Spleen (tissue), 11 donors: ENCODE results near the gene KNG1. TPM values are rescaled to one million over a fixed set of nuclear protein-coding genes. Genes with fewer than 3 reads are reported as not detected.

ENCODE experiments used
- DNase-seq: peaks from one replicate; pipeline ENCODE4 v3.0.0-alpha.2; 2020
- H3K27ac ChIP-seq, 8 donors: fragments of 200-600 bp; sonication (generic) in 7 of 8; 1 replicate in 4 of 8; 2 replicates in 4 of 8; pipeline versions ENCODE4 v1.5.0 to v1.8.0; 2016 to 2021; ENCODE audit warnings: inconsistent platforms in 4 of 8, mild to moderate bottlenecking in 4 of 8, moderate library complexity in 1 of 8
- H3K27me3 ChIP-seq, 7 donors: fragments of 200-600 bp; sonication (generic) in 6 of 7; replicated peaks in 1 of 7; 1 replicate in 4 of 7; 2 replicates in 3 of 7; pipeline versions ENCODE4 v1.5.0 to v1.8.0; 2016 to 2021; ENCODE audit warnings: inconsistent platforms in 3 of 7, mild to moderate bottlenecking in 1 of 7
- H3K36me3 ChIP-seq, 6 donors: fragments of 200-600 bp; sonication (generic) in 5 of 6; 1 replicate in 4 of 6; 2 replicates in 2 of 6; pipeline versions ENCODE4 v1.5.0 to v1.8.0; 2016 to 2021; ENCODE audit warnings: inconsistent platforms in 2 of 6
- H3K4me1 ChIP-seq, 6 donors: fragments of 200-600 bp; sonication (generic) in 5 of 6; 1 replicate in 3 of 6; 2 replicates in 3 of 6; pipeline versions ENCODE4 v1.5.0 to v1.8.0; 2016 to 2021; ENCODE audit warnings: inconsistent platforms in 3 of 6
- H3K4me3 ChIP-seq, 8 donors: fragments of 200-600 bp; sonication (generic) in 7 of 8; 1 replicate in 4 of 8; 2 replicates in 4 of 8; pipeline versions ENCODE4 v1.5.0 to v1.8.0; 2016 to 2021; ENCODE audit warnings: inconsistent platforms in 4 of 8, mild to moderate bottlenecking in 4 of 8, moderate library complexity in 2 of 8
- H3K9me3 ChIP-seq, 8 donors: fragments of 200-600 bp; sonication (generic) in 7 of 8; 1 replicate in 4 of 8; 2 replicates in 4 of 8; pipeline versions ENCODE4 v1.5.0 to v1.8.0; 2016 to 2021; ENCODE audit warnings: inconsistent platforms in 4 of 8
- CTCF ChIP-seq, 11 experiments: fragments of 200-600 bp in 7 of 11; fragments of 450-650 bp in 4 of 11; sonication (generic) in 4 of 11; IDR thresholded peaks in 8 of 11; conservative IDR thresholded peaks in 3 of 11; 1 replicate in 7 of 11; 2 replicates in 4 of 11; pipeline versions ENCODE4 v1.4.0 to v1.8.0; 2016 to 2021; ENCODE audit warnings: antibody characterized with exemption in 11 of 11, inconsistent platforms in 4 of 11, mild to moderate bottlenecking in 1 of 11
- POLR2A ChIP-seq, 3 donors: fragments of 450-650 bp; IDR thresholded peaks; one replicate each; pipeline ENCODE4 v1.5.1; 2017; ENCODE audit warnings: antibody characterized with exemption in 3 of 3, mild to moderate bottlenecking in 1 of 3
- POLR2AphosphoS5 ChIP-seq, 3 donors: sonication (generic); formaldehyde crosslinking; IDR thresholded peaks; one replicate each; pipeline ENCODE4 v1.5.1; 2017; ENCODE audit warnings: antibody characterized with exemption in 3 of 3
- WGBS, 5 donors: extraction: QIAGEN DNeasy Blood & Tissue Kit in 3 of 5; methylation state at CpG; one replicate each; pipeline versions ENCODE4 v1.1.5 to v1.1.7; 2013 to 2018; 5-methylcytosine and 5-hydroxymethylcytosine counted together
- intact Hi-C: fragments of 100-400 bp; cut with DNase I; formaldehyde crosslinking; loops from one replicate; pipeline ENCODE4 v1.15.0; 2023; ENCODE audit warnings: low total_unique reads
- microRNA-seq, 3 donors: library from miRNA; unstranded; fragments of <30 nt; microRNA quantifications; one replicate each; pipeline versions ENCODE4 to v1.1.0, GENCODE V29; 2019 to 2020
- polyA plus RNA-seq, 3 donors: library from polyadenylated mRNA; stranded (reverse); fragments of 200-250 nt; gene quantifications; one replicate each; pipeline ENCODE4 v1.2.1, GENCODE V29; 2013
- small RNA-seq, 4 donors: library from RNA; depleted of rRNA; stranded (forward); fragments of <200 nt; gene quantifications; one replicate each; pipeline ENCODE3, GENCODE V24; 2016
- total RNA-seq, 7 donors: library from RNA; depleted of rRNA in 3 of 7; stranded (reverse); fragments of >200 nt in 3 of 7; fragmentation: NEBNext Ultra II Directional in 4 of 7; extraction: Animal tissue kit (Norgen Biotek cat#: 25700) in 4 of 7; gene quantifications; one replicate each; pipeline versions ENCODE4 v1.1.0 to v1.2.1, GENCODE V29; 2016 to 2021
- donor health status: healthy with polysubstance abuse.
- donor health status: DM: no; HTN: no; CAD: no; lungs with moderate emphysema.
- donor health status: DM: no; HTN: no; CAD: no.
- donor health status: Bipolar disorder and iron deficiency.
- donor health status: healthy.
- donor health status: DM: no; HTN: no; CAD: no.
- donor health status: DM: yes; HTN: yes; CAD: no.

The KNG1 gene
- total and polyA plus RNA-seq, 10 donors, result 0.36 TPM; not detected in 9

GRCh38 chr3:186789554-186790260 is 72.5 kb downstream of the KNG1 start:
- no peak overlapping the region for H3K4me3 ChIP-seq
- intact Hi-C loops, result loop anchor here (10.0 kb wide), 2 partner anchors 215 to 855 kb away; partner anchors contain the start of genes DNAJB11 and TRA2B
- 52 to 68% (median 61%) methylated on average over 4 of the region's 4 CpGs for WGBS, 5 donors
- H3K27ac ChIP-seq, result no peak overlapping the region
- no peaks in the 10 kb centered on the region for H3K9me3 ChIP-seq
- no peak for DNase-seq
- no peaks in the 10 kb centered on the region for H3K27me3 ChIP-seq
- TF ChIP-seq POLR2A (IDR thresholded peaks at IDR 0.05) (no peak), CTCF (IDR thresholded peaks at IDR 0.05 in 8 of 11, conservative IDR thresholded peaks at IDR 0.05 in 3 of 11) (no peak), POLR2AphosphoS5 (IDR thresholded peaks at IDR 0.05) (no peak)
- H3K4me1 ChIP-seq, result peaks cover 36 to 56% (median 49%) of the 10 kb centered on the region in 6 donors
- H3K36me3 ChIP-seq, result peaks cover 0 to 100% (median 77%) of the 10 kb centered on the region in 6 donors

GRCh38 chr3:186790261-186790981 is 73.3 kb downstream of the KNG1 start:
- intact Hi-C loops, result no loop called here
- peak in 1 of 3 donors; percentile 80 for TF ChIP-seq POLR2AphosphoS5 (IDR thresholded peaks at IDR 0.05)
- no peak for TF ChIP-seq CTCF (IDR thresholded peaks at IDR 0.05 in 8 of 11, conservative IDR thresholded peaks at IDR 0.05 in 3 of 11)
- TF ChIP-seq POLR2A (IDR thresholded peaks at IDR 0.05), result no peak
- Histone ChIP-seq H3K4me1 (peaks cover 29 to 49% (median 42%) of the 10 kb centered on the region in 6 donors), H3K36me3 (peaks cover 0 to 100% (median 69%) of the 10 kb centered on the region in 6 donors), H3K4me3 (no peak overlapping the region), H3K9me3 (no peaks in the 10 kb centered on the region), H3K27ac (no peak overlapping the region), H3K27me3 (no peaks in the 10 kb centered on the region)
- 71 to 83% (median 75%) methylated on average over 8 of the region's 8 CpGs for WGBS, 5 donors
- no peak for DNase-seq

Small RNA genes within 50 kb of the gene (microRNA-seq; reads per million reads assigned to microRNA genes)
- 10.1 to 25.6 (median 20.6) reads per million in 3 donors for gene MIR1248

Small RNA genes within 50 kb of the gene (small RNA-seq; reads per million reads assigned to genes)
- gene RF00092 (0 reads per million in 4 donors), gene RNU6-1105P (0 reads per million in 4 donors), gene SNORA4 (0 reads per million in 4 donors), gene SNORA63 (0 reads per million in 4 donors), gene SNORA81 (0 reads per million in 4 donors), gene SNORD2 (0 reads per million in 4 donors)

Other genes starting within 250 kb of the KNG1 start
- gene CRYGS, start 173.0 kb upstream of the KNG1 start, total RNA-seq, result 1 to 10 TPM; 4.2 to 7.7 (median 5.9) TPM
- gene CRYGS, start 173.0 kb upstream of the KNG1 start, polyA plus RNA-seq, result 10 to 100 TPM in 2 of 3 donors, 1 to 10 TPM in 1; 7.7 to 24.8 (median 12.1) TPM
- 10 to 100 TPM in 6 of 7 donors, 1 to 10 TPM in 1; 9.8 to 22.1 (median 14.4) TPM for gene TBCCD1, start 150.0 kb upstream of the KNG1 start, total RNA-seq
- gene TBCCD1, start 150.0 kb upstream of the KNG1 start, polyA plus RNA-seq, result 1 to 10 TPM; 3.7 to 5.1 (median 3.9) TPM
- gene DNAJB11, start 146.6 kb upstream of the KNG1 start, total RNA-seq, result 10 to 100 TPM; 33.0 to 98.2 (median 48.6) TPM
- gene DNAJB11, start 146.6 kb upstream of the KNG1 start, polyA plus RNA-seq, result 10 to 100 TPM; 27.5 to 29.1 (median 27.8) TPM
- gene AHSG, start 104.3 kb upstream of the KNG1 start, total RNA-seq, result under 1 TPM in 1 of 7 donors, not detected in 6; 0.30 TPM
- gene AHSG, start 104.3 kb upstream of the KNG1 start, polyA plus RNA-seq, result not detected
- not detected for gene FETUB, start 77.0 kb upstream of the KNG1 start, total RNA-seq
- not detected for gene FETUB, start 77.0 kb upstream of the KNG1 start, polyA plus RNA-seq
- not detected for gene HRG, start 51.3 kb upstream of the KNG1 start, total RNA-seq
- gene HRG, start 51.3 kb upstream of the KNG1 start, polyA plus RNA-seq, result not detected
- 100 to 1,000 TPM; 255 to 512 (median 355) TPM for gene EIF4A2, start 66.2 kb downstream of the KNG1 start, total RNA-seq
- 100 to 1,000 TPM; 354 to 397 (median 381) TPM for gene EIF4A2, start 66.2 kb downstream of the KNG1 start, polyA plus RNA-seq
- 10 to 100 TPM; 14.4 to 22.0 (median 18.3) TPM for gene RFC4, start 89.1 kb downstream of the KNG1 start, total RNA-seq
- gene RFC4, start 89.1 kb downstream of the KNG1 start, polyA plus RNA-seq, result 10 to 100 TPM; 17.5 to 27.2 (median 23.9) TPM
- gene ADIPOQ, start 125.4 kb downstream of the KNG1 start, total RNA-seq, result under 1 TPM in 1 of 7 donors, not detected in 6; 0.17 TPM
- under 1 TPM in 2 of 3 donors, not detected in 1; 0.11 to 0.12 TPM for gene ADIPOQ, start 125.4 kb downstream of the KNG1 start, polyA plus RNA-seq
- gene ST6GAL1, start 213.2 kb downstream of the KNG1 start, total RNA-seq, result 100 to 1,000 TPM; 160 to 247 (median 211) TPM
- 10 to 100 TPM; 46.7 to 67.5 (median 59.3) TPM for gene ST6GAL1, start 213.2 kb downstream of the KNG1 start, polyA plus RNA-seq